GM18498 (cell line): Measurements from ENCODE around the gene BATF.

Experiments used
- ATAC-seq: cut with Tn5 transposase; IDR thresholded peaks from one replicate; pipeline ENCODE4 v1.9.1; 2021; ENCODE audit warnings: mild to moderate bottlenecking, moderate library complexity; ENCODE audit not compliant: unreplicated experiment

The BATF gene

DNA sequence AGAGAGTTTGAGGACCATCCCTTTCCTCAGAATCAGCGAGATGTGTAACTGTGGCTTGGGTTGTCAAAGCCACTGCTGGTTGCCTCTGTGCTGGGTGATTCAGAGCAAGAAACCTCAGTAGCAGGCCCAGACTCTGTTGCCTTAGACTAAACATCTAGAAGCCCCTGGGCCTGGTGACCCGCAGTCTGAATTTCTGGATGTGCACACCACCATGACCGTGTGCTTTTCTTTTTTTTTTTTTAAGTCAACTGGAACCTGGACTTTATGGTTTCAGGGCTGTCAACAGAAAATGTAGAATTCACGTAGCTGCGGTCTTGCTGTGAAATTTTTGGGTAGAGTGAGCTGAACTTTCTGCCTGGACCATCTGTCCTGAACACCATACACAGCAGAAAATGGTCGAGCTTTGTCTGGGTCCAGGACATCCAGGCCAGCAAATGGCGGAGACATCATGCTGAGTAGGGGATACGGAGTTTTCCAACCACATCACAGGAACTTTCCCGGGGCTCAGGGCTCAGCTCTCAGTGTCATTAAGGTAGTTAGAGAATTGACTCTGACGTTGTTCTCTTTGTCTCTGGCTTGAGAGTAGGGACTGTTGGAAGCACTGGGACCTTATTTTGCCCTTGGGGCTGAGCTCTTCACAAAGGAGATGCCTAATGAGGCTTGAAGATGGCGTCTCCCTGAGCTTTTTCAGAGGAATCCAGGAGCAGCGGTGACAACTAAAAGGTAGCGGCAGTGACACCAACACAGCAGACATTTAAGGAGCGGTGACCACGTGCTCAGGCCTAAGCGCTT is 23.0 kb upstream of the BATF start:
- ATAC-seq = peak; percentile 55

DNA sequence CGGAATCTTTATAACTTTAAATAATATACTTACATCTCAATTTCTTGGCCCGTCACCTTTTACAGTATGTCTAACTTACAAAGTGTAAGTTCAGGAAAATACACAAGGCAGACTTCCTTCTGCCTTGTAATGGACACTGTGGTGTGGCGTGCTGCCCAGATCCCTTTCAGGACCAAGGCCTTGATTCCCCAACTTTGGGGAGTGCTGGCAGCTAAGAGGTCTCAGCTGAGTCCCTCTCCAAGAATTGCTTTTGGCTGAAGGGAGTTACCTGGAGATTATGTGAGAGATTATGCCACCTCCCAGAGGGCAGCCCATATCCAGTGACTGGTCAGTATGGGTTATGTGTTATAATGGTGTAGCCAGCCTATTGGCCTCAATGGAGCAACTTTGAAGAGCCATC is 21.2 kb upstream of the BATF start:
- no peak for ATAC-seq

DNA sequence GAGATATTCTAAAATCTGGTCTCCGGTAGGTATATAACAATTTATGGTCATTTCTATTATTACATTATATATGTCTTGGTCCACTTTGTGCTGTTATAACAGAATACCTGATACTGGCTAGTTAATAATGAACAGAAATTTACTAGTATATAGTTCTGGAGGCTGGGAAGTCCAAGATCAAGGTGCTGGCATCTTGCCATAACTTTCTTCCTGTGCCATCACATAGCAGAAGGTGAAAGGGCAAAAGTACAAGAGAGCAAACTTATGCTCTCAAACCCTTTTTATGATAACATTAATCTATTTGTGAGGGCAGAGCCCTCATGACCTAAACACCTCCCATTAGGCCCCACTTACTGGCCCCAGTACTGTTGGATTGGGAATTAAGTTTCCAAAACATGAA is 17.9 kb upstream of the BATF start:
- ATAC-seq = no peak

DNA sequence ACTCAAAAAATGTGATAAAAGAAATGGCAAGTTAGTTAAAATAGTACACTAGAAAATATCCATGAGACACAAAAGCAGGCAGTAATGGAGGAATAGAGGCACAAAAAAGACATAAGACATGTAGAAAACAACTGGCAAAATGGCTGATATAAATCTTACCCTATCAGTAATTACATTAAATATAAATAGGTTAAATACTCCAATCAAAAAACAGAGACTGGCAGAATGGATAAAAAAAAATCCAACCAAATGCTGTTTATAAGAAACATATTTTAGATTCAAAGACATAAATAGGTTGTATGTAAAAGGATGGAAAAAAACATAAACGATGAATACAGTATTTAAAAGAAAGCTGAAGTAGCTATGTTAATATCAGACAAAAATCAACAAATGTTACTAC is 15.3 kb upstream of the BATF start:
- no peak for ATAC-seq

DNA sequence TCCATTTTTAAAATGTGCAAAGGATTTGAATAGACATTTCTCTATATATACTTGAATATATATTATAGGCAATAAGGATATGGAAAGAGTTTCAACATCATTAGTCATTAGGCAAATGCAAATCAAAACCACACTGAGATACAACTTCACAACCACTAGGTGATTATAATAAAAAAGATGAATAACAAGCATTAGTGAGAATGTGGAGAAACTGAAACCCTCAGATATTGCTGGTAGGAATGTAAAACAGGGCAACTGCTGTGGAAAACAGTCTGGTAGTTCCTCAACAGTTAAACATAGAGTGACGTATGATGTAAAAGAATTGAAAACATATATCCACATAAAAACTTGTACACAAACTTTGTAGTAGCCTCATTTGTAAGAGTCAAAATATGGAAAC is 11.7 kb upstream of the BATF start:
- ATAC-seq = no peak

DNA sequence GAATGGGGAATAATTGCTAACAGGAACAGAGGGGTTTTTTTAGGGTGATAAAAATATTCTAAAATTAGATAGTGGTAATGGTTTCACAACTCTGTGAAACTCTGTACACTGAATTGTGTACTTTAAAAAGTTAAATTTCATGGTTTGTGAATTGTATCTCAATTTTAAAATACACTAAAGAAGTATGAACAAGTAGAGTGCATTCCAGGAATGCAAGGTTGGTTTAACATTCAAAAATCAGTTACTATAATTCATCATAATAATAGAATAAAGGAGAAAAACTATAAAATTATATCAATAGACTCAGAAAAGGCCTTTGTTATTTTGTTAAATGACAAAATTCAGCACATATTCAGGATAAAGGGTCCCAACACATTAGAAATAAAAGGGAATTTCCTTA is 11.1 kb upstream of the BATF start:
- ATAC-seq = no peak

DNA sequence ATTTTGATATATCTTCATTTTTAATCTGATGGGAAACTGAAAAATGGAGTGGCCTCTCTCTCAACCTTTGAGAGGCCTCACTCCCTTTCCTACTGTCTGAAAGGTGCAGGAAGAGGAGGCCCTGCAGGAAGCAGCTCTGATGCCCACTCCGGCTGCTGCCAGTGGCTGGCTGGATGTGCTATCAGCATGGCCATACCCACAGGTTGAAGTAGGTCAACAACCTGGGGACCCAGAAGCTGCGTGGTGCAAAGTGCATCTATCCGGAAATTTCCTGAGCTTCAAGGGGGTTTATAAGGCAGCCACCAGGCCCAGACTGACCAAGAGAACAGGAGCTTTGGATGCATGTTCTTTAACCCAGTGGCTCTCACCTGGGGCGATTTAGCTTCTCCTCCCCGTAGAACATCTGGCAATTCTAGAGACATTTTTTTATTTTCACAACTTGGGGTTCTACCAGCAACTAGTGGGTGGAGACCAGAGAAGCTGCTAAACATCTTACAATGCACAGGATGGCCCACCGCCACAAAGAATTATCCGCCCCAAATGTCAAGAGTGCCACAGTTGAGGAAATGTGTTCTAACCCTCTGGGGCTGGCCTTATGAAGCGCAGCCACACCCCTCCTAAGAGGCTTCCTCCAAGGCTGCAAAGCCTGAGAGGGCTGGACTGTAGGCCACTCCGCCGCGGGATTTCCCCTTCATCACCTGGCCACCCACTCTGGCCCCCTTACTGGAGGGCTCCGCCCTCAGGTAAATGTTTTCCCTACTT is 8.2 kb upstream of the BATF start:
- ATAC-seq = peak; percentile 41

DNA sequence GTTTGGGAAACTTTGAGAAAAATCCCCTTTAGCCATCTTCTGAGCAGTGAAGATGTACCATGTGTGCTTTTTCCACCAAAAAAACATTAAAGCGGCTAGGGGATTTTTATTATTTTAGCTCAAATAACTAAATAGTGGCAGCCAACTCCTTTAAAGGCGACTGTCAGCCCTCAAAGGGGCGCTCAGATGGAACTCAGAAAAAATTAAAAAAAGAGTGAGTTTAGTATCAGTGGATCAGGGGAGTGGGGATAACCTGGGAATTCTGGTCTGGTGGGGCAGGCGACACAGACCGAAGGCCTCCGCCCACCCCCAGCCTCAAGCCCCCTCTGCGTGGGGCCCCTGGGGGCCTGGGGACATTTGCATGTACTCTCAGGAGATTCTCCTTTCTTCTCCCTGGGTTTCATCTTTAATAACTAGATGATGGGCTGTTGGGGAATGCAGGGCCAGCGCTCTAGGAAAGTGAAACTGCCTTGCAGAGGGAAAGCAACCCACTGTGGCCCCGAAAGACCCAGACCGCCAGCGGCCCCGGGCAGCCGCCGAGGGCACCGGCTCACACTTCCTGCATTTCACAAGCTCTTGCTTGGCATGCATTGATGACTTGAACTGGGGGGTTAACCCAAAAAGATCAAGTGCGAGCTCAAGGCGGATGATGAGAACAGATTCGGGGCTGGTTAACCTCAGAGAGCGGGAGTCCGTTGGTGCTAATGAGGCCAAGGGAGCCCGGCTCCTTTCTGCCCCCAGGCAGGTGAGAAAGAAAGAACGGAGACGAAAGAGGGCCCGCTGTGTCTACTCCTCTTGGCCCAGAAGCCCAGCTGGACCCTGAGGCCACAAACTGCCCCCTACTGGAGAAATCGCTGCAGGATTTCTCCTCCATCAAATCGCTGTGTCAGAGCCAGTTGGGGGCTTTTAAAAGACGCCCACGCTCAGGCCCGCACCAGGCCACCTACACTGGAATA is 7.3 kb upstream of the BATF start:
- ATAC-seq = peak; percentile 62

DNA sequence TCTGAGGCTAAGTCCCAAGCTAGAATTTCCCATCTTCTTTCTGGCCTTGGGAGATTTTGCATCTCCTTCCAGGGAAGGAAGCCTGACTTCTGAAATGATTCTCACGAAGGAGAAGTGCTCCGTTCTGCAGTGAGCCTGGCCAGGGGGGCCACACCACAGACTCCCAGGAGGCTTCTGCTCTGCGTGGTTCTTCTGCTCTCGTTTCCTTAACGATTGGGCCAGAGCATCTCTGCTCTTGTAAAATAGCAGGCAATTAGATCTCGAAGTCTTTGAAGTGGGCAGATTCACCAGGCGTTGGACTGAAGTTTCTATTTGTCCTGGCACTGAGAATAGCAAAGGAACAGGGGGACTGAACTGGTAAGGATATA is 6.7 kb upstream of the BATF start:
- ATAC-seq = peak; percentile 54

DNA sequence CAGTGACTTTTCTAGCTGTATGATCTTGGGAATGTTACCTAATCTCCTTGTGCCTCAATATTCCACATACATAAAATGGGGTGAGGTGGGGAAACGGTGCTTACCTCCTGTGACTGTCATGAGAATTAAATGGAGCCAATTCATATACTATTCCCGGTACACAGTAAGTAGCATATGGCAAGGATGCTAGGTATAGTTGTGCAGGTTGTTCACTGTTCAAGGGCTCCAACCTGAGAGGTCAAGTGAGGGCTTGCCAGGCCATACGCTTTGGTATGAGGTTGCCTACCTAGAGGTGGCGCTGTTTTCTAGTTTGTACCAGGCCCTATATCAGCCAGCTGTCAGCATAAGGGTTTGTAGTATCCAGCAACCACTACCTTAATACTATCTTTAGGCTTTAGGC is 3.6 kb upstream of the BATF start:
- ATAC-seq = no peak

DNA sequence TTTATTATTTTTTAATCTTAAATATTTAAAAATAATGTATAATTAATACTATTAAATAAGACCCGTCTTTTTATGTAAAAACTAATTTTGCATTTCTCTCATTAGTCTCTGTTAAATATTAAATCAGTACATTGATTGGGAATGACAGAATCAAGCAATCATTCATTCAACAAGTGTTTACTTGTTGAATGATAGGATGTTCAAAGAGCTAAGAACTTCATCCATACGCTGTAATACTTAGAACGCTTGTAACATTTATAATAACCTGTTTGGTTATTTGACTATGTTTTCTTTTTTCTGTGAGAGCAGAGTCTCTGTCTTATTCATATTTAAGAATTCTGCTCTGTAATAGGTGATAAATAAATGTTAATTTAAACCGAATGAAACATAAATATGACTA is 2.9 kb upstream of the BATF start:
- ATAC-seq = no peak

DNA sequence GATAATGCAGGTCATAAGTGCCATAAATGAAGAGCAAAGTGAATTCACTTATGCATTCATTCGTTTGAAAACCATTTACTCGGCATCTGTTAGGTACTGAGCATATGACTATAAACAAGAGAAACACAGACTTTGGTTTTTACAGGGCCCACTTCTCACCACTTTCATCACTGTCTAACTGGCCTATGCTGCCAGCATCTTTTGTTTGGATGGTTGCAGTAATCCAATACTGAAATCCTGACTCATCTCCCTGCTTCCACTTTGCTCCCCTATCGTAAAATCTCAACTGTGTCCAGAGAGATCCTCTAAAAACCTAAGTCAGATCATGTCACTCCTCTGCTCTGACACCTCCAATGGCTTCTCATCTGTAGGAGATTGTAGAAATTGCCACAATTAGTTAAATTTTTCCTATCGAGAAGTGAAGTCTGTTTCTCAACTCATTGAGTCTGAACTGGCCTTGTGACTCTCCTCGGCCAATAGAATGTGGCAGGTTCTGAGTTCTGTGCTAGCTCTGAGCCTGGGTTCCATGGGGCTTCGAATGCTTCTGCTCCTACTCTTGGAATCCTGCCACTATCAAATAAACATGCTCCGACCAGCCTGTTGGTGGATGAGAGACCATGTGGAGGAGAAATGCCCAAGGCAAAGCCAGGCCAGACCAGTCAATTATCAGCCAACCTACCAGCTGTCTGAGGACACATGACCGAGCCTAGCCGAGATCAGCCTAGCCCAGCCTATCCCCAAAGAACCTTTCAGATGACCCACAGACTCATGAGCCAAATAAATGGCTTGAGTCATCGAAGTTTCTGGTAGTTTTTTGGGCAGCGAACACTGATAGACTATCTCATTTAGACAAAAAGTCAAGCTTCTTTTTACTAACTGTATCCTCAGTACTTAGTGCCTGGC is 2.2 kb upstream of the BATF start:
- ATAC-seq = no peak

DNA sequence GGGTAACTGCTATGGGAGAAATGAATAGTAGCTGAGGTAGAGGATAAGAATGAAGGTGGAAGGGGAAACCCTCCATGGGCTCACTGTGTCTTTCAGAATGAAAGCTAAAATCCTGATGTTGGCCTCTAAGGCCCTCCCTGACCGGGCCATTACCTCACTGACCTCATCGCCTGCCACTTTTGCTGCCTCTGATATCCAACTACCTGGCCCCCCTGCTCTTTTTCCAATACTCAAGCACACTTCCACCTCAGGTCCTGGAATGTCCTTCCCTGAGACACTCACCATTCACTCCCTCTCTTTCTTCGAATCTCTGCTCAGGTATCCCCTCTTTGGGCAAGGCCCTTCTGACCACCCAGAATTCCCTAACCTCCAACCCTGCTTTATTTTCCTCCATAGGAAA is 1.4 kb upstream of the BATF start:
- no peak for ATAC-seq

DNA sequence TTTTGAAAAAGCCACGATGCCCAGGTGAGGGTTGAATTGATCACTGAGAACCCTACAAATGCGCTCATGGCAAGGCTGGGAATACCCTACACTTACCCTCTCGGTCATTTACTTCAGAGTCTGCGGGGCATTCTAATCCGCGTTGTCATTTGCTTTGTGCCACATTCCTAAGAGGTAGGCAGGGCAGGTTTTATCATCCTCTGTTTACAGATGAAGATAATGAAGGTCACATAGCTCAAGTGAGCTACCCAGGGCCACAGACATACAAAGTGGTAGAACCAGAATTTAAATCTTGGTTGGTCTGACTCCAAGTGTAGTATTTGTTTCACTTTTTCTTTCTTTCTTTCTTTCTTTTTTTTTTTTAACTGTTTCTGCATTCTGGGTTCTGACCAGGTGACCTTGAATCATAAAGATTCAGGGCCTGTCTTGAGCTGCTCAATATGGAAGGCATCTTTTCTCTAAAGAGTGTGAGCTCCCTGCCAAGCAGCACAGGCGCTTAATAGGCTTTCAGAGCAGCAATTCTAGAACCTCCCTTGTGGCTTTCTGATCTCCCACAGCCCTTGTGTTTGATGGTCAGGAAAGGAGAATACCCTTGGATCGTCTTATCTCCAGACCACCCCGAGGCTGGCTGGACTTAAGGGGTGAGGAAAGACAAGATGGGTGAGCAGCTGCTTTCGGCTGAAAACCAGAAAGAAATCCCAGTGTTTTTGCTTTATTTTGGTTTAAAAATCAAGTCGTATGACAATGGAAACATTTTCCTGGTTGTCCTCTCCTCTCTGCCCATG is 662 bp upstream of the BATF start:
- peak; percentile 34 for ATAC-seq

DNA sequence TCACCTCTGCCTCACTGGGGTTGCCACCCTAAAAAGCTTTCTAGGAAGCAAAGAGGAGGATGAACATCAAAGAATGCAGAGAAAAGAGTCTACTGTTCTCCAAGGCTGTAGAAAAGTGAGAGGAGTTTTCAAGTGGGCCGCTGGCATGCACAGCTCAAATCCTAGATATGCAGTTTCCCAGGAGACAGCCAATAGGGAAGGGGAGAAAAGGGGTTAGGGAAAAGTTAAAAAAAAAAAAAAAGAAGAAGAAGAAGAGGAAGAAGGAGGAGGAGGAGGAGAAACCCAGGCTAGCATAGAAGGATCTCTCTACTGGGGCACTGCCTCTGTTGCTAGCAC is 682 bp downstream of the BATF start:
- no peak for ATAC-seq

DNA sequence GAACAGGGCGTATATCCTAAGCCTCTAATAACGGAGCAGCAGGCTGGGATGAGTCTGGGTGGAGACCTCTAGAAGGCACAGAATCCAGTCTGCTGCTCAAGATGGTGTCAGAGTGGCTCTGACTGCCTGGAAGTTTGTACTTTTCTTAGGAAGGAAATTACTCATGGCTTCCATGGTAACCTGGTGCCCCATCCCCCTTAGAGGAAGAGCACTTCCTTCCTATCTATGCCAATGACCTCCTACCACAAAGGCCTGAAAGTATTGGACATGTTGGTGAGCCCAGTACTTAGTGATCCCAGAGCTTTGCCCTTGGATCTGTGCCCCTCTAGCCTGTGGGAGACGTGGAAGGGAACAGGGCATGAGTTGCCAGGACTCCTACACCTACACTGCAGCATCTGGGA is 1.5 kb downstream of the BATF start:
- no peak for ATAC-seq

DNA sequence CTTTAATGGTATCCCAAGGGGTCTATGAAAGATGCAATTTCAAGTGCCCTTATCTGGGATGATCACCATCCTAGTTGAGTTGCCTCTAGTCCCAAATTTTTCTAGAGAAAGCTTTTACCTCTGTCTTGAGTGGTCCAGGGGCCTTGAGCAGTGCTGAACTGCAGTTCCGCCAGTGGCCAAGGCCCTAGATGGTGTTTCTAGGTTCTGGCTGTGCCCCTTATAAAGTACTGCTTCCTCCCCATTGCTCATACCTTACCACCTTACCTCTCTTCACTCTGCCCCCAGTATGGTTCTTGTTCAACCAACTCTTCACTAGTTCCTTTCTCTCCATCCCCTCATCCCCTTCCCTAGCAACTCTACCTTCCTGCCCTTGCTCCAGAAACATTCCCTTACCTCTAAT is 3.7 kb downstream of the BATF start:
- no peak for ATAC-seq

DNA sequence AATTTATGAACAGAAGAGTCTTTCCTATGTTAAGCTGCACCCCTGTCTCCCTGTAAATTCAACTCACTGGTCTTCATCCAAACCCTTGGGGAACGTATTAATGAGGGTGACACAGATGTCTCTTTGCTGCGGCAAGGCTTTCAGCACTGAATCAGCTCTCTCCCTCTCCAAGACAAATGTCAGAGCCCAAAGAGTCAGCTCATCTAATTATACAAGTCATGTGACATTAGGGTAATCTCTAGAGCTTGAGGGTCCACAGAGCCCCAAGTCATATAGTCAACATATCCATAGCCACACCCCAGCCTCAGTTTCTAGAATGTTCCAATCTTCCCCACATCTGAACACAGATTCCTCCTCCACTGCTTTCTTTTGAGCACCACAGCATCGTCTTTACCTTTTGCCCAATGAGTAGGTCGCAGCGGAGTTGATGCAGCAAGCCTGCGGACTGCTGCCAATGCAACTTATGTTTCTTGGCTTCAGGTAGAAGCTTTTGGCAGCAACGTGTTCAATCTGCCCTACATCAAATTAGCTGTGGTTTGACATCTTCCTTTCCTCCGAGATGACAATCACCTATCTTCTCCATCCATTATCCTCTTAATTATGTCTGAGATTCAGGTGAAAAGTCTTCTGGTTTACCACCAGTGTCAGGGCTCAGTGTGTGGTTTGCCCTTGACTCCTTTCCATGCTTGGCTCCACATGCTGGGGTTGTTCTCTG is 5.3 kb downstream of the BATF start:
- no peak for ATAC-seq

DNA sequence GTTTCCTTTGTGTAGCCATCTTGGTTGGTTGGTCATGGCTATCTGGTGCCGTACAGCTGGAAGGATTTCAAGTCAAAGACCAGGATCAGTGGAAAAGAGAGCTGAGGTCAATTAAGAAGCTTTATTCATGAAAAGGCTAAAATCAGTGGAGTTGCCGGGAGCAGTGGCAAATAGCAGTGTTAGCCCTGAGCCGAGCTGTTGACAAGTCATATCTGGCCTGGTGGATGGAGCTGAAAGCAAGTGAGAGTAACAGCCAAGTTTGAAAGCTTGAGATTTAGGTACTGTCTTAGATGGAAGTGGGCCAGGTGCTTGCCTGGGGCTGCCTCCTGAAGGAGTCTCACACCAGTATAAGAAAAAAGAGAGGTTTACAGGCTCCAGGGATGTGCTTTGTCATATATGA is 9.0 kb downstream of the BATF start:
- ATAC-seq = no peak
